HepG2 (cell line): ENCODE results near the gene ARL4D. TPM values are rescaled to one million over a fixed set of nuclear protein-coding genes. Genes with fewer than 3 reads are reported as not detected.

Experiments used
- DR1 ChIP-seq: sonication (generic); formaldehyde crosslinking; IDR thresholded peaks from 2 replicates; pipeline ENCODE4 v1.8.0; 2021; ENCODE audit warnings: mild to moderate bottlenecking, missing genetic modification reagents, inconsistent platforms
- MIER3 ChIP-seq: IDR thresholded peaks from 2 replicates; pipeline ENCODE4 v1.6.1; 2016; ENCODE audit warnings: missing compliant biosample characterization, borderline replicate concordance
- NPAS2 ChIP-seq: sonication (generic); formaldehyde crosslinking; IDR thresholded peaks from 2 replicates; pipeline ENCODE4 v1.8.0; 2022; ENCODE audit warnings: mild to moderate bottlenecking, missing genetic modification reagents, borderline replicate concordance
- POLR2G ChIP-seq: fragments of 200-400 bp; formaldehyde crosslinking; IDR thresholded peaks from 2 replicates; pipeline ENCODE4 v1.6.1; 2018; ENCODE audit warnings: mild to moderate bottlenecking, low read depth, low read length, moderate library complexity
- SMAD1 ChIP-seq: sonication (generic); formaldehyde crosslinking; IDR thresholded peaks from 2 replicates; pipeline ENCODE4 v1.4.0; 2020; ENCODE audit warnings: missing genetic modification reagents, low read depth, mild to moderate bottlenecking, borderline replicate concordance
- TP53 ChIP-seq: sonication (generic); formaldehyde crosslinking; conservative IDR thresholded peaks from 2 replicates; pipeline ENCODE4 v1.4.0; 2020; ENCODE audit warnings: missing genetic modification reagents
- ZMAT3 ChIP-seq: sonication (generic); formaldehyde crosslinking; conservative IDR thresholded peaks from 2 replicates; pipeline ENCODE4 v1.7.0; 2021; ENCODE audit warnings: missing genetic modification reagents
- ZNF292 ChIP-seq: sonication (generic); formaldehyde crosslinking; IDR thresholded peaks from 2 replicates; pipeline ENCODE4 v1.8.1; 2022; ENCODE audit warnings: mild to moderate bottlenecking, low read depth, missing genetic modification reagents, borderline replicate concordance
- polyA plus RNA-seq, 8 experiments: library from polyadenylated mRNA; depleted of rRNA in 3 of 8; stranded (reverse) in 7 of 8; unstranded in 1 of 8; fragments of >200 nt; fragmentation: Illumina TruSeq in 4 of 8; extraction: Trizol in 4 of 8; gene quantifications; 2 replicates each; pipeline versions ENCODE4 v1.2.1 to v1.2.3, GENCODE V29; 2011 to 2016; ENCODE audit warnings: low read depth in 4 of 8, missing spikeins in 1 of 8, mixed read lengths in 1 of 8; ENCODE audit not compliant: insufficient read depth in 1 of 8
- total RNA-seq, 5 experiments: library from RNA; depleted of rRNA; stranded (reverse); fragments of >200 nt; fragmentation: Illumina TruSeq; extraction: Trizol; gene quantifications; 2 replicates each; pipeline ENCODE4 v1.2.3, GENCODE V29; 2016; ENCODE audit warnings: low read depth in 1 of 5
- TF ChIP-seq, protein P1 (sequence below): sonication (generic); formaldehyde crosslinking; IDR thresholded peaks from 2 replicates; pipeline ENCODE4 v1.5.0; 2020; ENCODE audit warnings: missing genetic modification reagents
- TF ChIP-seq, protein P2 (sequence below), 2 experiments: fragments of 450-650 bp in 1 of 2; sonication (generic) in 1 of 2; formaldehyde crosslinking in 1 of 2; IDR thresholded peaks; 2 replicates each; pipeline versions ENCODE4 v1.6.1 to v1.8.0; 2016 to 2022; ENCODE audit warnings: antibody characterized with exemption in 1 of 2, mild to moderate bottlenecking in 1 of 2, missing genetic modification reagents in 1 of 2
- TF ChIP-seq, protein P3 (sequence below): sonication (generic); formaldehyde crosslinking; IDR thresholded peaks from 2 replicates; pipeline ENCODE4 v1.8.0; 2022; ENCODE audit warnings: mild to moderate bottlenecking, missing genetic modification reagents, borderline replicate concordance
- TF ChIP-seq, protein P4 (sequence below): sonication (generic); formaldehyde crosslinking; IDR thresholded peaks from 2 replicates; pipeline ENCODE4 v1.4.0; 2020; ENCODE audit warnings: missing genetic modification reagents
- TF ChIP-seq, protein P5 (sequence below): sonication (generic); formaldehyde crosslinking; IDR thresholded peaks from 2 replicates; pipeline ENCODE4 v1.4.0; 2020; ENCODE audit warnings: mild to moderate bottlenecking, missing genetic modification reagents

Gene ARL4D
- total and polyA plus RNA-seq, 2 of the 13 experiments (the other 11 are each of a cell fraction or from before 2014, with no cell fraction given): 9.0 to 25.9 TPM

DNA sequence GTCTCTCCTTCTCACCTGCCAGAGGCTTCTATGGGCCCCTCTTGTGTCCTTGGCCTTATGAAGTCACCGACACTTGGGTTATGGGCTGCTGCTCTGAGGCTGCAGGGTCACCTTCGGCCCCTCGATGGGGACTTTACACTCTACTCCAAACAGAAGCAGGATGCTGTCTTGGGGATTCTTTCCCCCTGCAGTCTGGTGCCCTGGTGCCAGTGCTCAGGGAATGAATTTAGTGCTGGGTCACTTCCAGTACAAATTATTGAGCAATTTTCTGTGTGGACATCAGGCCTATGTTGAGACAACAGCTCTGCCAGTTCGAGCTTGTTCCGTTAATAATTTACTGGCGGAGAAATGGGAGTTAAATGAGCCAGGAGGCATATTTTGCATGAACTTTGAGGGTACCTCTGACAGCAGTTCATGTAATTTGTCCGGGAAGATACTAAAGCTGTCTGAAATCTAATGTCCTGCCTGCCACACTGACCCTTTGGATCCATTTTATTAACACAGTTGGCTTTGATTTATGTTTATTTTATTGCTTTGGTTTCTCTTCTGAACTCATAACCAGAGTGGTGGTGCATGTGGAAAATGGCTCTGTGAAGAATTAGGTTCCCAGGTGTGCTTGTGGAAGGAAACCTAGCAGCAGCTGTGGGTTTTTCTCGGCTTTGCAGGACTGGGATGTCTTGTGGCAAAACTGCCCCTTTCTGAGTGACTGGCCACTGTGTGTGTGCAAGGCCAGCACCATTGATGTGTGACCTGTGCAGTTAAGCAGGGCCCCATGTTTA, 50.9 kb downstream of the ARL4D start (continued):
- TF ChIP-seq, protein P1, sequence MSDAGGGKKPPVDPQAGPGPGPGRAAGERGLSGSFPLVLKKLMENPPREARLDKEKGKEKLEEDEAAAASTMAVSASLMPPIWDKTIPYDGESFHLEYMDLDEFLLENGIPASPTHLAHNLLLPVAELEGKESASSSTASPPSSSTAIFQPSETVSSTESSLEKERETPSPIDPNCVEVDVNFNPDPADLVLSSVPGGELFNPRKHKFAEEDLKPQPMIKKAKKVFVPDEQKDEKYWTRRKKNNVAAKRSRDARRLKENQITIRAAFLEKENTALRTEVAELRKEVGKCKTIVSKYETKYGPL (CRISPR knock-in tag): 0 out of 2 replicates have a peak, but pooled peaks have one; percentile 30
- TF ChIP-seq NPAS2 (no peak), DR1 (0 out of 2 replicates have a peak, but pooled peaks have one; percentile 42), MIER3 (CRISPR knock-in tag) (peak; percentile 77; the same call in 1 of the 2 replicates), TP53 (CRISPR knock-in tag) (peak; percentile 89), ZMAT3 (CRISPR knock-in tag) (0 out of 2 replicates have a peak, but pooled peaks have one; percentile 64), ZNF292 (CRISPR knock-in tag) (peak; percentile 70; the same call in 1 of the 2 replicates), POLR2G (peak; percentile 54; the same call in 1 of the 2 replicates), SMAD1 (CRISPR knock-in tag) (no peak)
- TF ChIP-seq, protein P2, sequence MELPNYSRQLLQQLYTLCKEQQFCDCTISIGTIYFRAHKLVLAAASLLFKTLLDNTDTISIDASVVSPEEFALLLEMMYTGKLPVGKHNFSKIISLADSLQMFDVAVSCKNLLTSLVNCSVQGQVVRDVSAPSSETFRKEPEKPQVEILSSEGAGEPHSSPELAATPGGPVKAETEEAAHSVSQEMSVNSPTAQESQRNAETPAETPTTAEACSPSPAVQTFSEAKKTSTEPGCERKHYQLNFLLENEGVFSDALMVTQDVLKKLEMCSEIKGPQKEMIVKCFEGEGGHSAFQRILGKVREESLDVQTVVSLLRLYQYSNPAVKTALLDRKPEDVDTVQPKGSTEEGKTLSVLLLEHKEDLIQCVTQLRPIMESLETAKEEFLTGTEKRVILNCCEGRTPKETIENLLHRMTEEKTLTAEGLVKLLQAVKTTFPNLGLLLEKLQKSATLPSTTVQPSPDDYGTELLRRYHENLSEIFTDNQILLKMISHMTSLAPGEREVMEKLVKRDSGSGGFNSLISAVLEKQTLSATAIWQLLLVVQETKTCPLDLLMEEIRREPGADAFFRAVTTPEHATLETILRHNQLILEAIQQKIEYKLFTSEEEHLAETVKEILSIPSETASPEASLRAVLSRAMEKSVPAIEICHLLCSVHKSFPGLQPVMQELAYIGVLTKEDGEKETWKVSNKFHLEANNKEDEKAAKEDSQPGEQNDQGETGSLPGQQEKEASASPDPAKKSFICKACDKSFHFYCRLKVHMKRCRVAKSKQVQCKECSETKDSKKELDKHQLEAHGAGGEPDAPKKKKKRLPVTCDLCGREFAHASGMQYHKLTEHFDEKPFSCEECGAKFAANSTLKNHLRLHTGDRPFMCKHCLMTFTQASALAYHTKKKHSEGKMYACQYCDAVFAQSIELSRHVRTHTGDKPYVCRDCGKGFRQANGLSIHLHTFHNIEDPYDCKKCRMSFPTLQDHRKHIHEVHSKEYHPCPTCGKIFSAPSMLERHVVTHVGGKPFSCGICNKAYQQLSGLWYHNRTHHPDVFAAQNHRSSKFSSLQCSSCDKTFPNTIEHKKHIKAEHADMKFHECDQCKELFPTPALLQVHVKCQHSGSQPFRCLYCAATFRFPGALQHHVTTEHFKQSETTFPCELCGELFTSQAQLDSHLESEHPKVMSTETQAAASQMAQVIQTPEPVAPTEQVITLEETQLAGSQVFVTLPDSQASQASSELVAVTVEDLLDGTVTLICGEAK (IDR thresholded peaks at IDR 0.05): no peak
- TF ChIP-seq, protein P2 (CRISPR knock-in tag; IDR thresholded peaks at IDR 0.05): peak; percentile 85
- TF ChIP-seq, protein P3, sequence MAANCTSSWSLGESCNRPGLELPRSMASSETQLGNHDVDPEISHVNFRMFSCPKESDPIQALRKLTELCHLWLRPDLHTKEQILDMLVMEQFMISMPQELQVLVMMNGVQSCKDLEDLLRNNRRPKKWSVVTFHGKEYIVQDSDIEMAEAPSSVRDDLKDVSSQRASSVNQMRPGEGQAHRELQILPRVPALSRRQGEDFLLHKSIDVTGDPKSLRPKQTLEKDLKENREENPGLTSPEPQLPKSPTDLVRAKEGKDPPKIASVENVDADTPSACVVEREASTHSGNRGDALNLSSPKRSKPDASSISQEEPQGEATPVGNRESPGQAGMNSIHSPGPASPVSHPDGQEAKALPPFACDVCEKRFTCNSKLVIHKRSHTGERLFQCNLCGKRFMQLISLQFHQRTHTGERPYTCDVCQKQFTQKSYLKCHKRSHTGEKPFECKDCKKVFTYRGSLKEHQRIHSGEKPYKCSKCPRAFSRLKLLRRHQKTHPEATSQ (CRISPR knock-in tag): no peak; the same call in 1 of the 2 replicates
- TF ChIP-seq, protein P4, sequence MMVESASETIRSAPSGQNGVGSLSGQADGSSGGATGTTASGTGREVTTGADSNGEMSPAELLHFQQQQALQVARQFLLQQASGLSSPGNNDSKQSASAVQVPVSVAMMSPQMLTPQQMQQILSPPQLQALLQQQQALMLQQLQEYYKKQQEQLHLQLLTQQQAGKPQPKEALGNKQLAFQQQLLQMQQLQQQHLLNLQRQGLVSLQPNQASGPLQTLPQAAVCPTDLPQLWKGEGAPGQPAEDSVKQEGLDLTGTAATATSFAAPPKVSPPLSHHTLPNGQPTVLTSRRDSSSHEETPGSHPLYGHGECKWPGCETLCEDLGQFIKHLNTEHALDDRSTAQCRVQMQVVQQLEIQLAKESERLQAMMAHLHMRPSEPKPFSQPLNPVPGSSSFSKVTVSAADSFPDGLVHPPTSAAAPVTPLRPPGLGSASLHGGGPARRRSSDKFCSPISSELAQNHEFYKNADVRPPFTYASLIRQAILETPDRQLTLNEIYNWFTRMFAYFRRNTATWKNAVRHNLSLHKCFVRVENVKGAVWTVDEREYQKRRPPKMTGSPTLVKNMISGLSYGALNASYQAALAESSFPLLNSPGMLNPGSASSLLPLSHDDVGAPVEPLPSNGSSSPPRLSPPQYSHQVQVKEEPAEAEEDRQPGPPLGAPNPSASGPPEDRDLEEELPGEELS (CRISPR knock-in tag): peak; percentile 97
- TF ChIP-seq, protein P5, sequence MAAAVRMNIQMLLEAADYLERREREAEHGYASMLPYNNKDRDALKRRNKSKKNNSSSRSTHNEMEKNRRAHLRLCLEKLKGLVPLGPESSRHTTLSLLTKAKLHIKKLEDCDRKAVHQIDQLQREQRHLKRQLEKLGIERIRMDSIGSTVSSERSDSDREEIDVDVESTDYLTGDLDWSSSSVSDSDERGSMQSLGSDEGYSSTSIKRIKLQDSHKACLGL (CRISPR knock-in tag): no peak; the same call in none of the 2 replicates
